ENCODE results near the gene CCL17.
"Not testable (repeated sequence)": the region's sequence is repeated elsewhere in the genome, so short reads cannot be mapped to it uniquely, and the experiment has no call there.

Gene CCL17

GRCh38 chr16:57403965-57404817 lies at the start of gene CCL17:
Gene CCL17, plus strand, starts transcription at chr16:57404767. Its CDS starts 9,166 bp downstream, at chr16:57413933.
- DNase-seq = no peak

GRCh38 chr16:57355898-57356414 lies 48.6 kb upstream of the CCL17 start:
- no peak for DNase-seq

GRCh38 chr16:57356547-57356946 lies 48.0 kb upstream of the CCL17 start:
- DNase-seq = no peak

- no peak for DNase-seq
Measured at GRCh38 chr16:57357330-57358085, 47.1 kb upstream of the CCL17 start.

GRCh38 chr16:57358086-57358420 lies 46.5 kb upstream of the CCL17 start:
- DNase-seq = no peak

- no peak for DNase-seq
Measured at GRCh38 chr16:57358527-57359095, 46.0 kb upstream of the CCL17 start, which contains the start of gene CCL22. Gene CCL22, plus strand, starts transcription at chr16:57358783. Its CDS starts 34 bp downstream, at chr16:57358817.

GRCh38 chr16:57360321-57360935 lies 44.1 kb upstream of the CCL17 start:
- no peak for DNase-seq

- DNase-seq = no peak
Measured at GRCh38 chr16:57361404-57361803, 43.2 kb upstream of the CCL17 start.

- DNase-seq = no peak
Measured at GRCh38 chr16:57364143-57364542, 40.4 kb upstream of the CCL17 start.

GRCh38 chr16:57366544-57367040 lies 38.0 kb upstream of the CCL17 start:
- no peak for DNase-seq

GRCh38 chr16:57367116-57367752 lies 37.3 kb upstream of the CCL17 start:
- DNase-seq = no peak

GRCh38 chr16:57371494-57372371 lies 32.8 kb upstream of the CCL17 start:
- DNase-seq = no peak

GRCh38 chr16:57372372-57373116 lies 32.0 kb upstream of the CCL17 start, which contains the start of gene CX3CL1:
Gene CX3CL1, plus strand, starts transcription at chr16:57372490. Its CDS starts 79 bp downstream, at chr16:57372569.
- no peak for DNase-seq

- no peak for DNase-seq
Measured at GRCh38 chr16:57373117-57373947, 31.2 kb upstream of the CCL17 start.

GRCh38 chr16:57374067-57374534 lies 30.5 kb upstream of the CCL17 start:
- no peak for DNase-seq

- not testable (repeated sequence) for DNase-seq
Measured at GRCh38 chr16:57374925-57375465, 29.6 kb upstream of the CCL17 start.

GRCh38 chr16:57376313-57376818 lies 28.2 kb upstream of the CCL17 start:
- no peak for DNase-seq

GRCh38 chr16:57377080-57377841 lies 27.3 kb upstream of the CCL17 start:
- DNase-seq = no peak

All from amniotic stem cell (primary cell).